Measurements from ENCODE around the gene CNOT10.

Gene CNOT10

GRCh38 chr3:32817558-32818228, 132.7 kb downstream of the CNOT10 start, which contains the start of gene TRIM71:
Gene TRIM71 (plus strand): TSS chr3:32817997. CDS start chr3:32818081, 84 bp downstream.
- DNase-seq (ENCODE audit: low read depth in 2 of 2): no peak

GRCh38 chr3:32818229-32818969, 133.4 kb downstream of the CNOT10 start:
- DNase-seq (ENCODE audit: low read depth in 2 of 2): no peak

GRCh38 chr3:32818970-32819511, 134.1 kb downstream of the CNOT10 start:
- no peak for DNase-seq (ENCODE audit: low read depth in 2 of 2)

- no peak for DNase-seq (ENCODE audit: low read depth in 2 of 2)
Measured at GRCh38 chr3:32819551-32820348, 134.8 kb downstream of the CNOT10 start.

- no peak for DNase-seq (ENCODE audit: low read depth in 2 of 2)
Measured at GRCh38 chr3:32820430-32820829, 135.4 kb downstream of the CNOT10 start.

GRCh38 chr3:32820971-32821685, 136.1 kb downstream of the CNOT10 start:
- no peak for DNase-seq (ENCODE audit: low read depth in 2 of 2)

GRCh38 chr3:32821686-32822296, 136.8 kb downstream of the CNOT10 start:
- DNase-seq (ENCODE audit: low read depth in 2 of 2): no peak

- no peak for DNase-seq (ENCODE audit: low read depth in 2 of 2)
Measured at GRCh38 chr3:32822609-32823498, 137.9 kb downstream of the CNOT10 start.

Data from activated CD8-positive, alpha-beta memory T cell treated with anti-CD3 and anti-CD28 coated beads for 4 hours (primary cell).